ENCODE measurements around the gene LRRN4. TPM values are rescaled to one million over a fixed set of nuclear protein-coding genes. Genes with fewer than 3 reads are reported as not detected.

LRRN4 gene
- total RNA-seq, 6 donors from 2014 or later, result 18.9 to 177 (median 68.5) TPM

- Histone ChIP-seq H3K27me3 (no peaks in the 10 kb centered on the region), H3K9me3 (no peaks in the 10 kb centered on the region), H3K36me3 (peaks cover 5 to 20% (median 12%) of the 10 kb centered on the region in 4 donors), H3K4me1 (peaks cover 21 to 37% (median 28%) of the 10 kb centered on the region in 4 donors), H3K27ac (peak overlapping the region; percentile 86 to 96 (median 88)), H3K4me3 (peak overlapping the region; percentile 80 to 99 (median 95))
- ATAC-seq (ENCODE audit: low FRiP score in 2 of 2) (no peak), DNase-seq (no peak)
- TF ChIP-seq EP300 (IDR thresholded peaks at IDR 0.05), result no peak
- TF ChIP-seq CTCF (IDR thresholded peaks at IDR 0.05), result no peak
- TF ChIP-seq POLR2A (IDR thresholded peaks at IDR 0.05), result no peak
- TF ChIP-seq POLR2AphosphoS5 (IDR thresholded peaks at IDR 0.05), result no peak
- 1% methylated on average over 10 of the region's 10 CpGs for WGBS, 2 donors
Observed at GRCh38 chr20:6006603-6006949, 47.3 kb downstream of the LRRN4 start.

- DNase-seq (no peak), ATAC-seq (ENCODE audit: low FRiP score in 2 of 2) (no peak)
- Histone ChIP-seq H3K36me3 (no peaks in the 10 kb centered on the region), H3K27ac (no peak overlapping the region), H3K4me3 (no peak overlapping the region), H3K27me3 (no peaks in the 10 kb centered on the region), H3K4me1 (peaks cover 0 to 4% (median 1%) of the 10 kb centered on the region in 4 donors), H3K9me3 (no peaks in the 10 kb centered on the region)
- no peak for TF ChIP-seq POLR2AphosphoS5 (IDR thresholded peaks at IDR 0.05)
- no peak for TF ChIP-seq CTCF (IDR thresholded peaks at IDR 0.05)
- no peak for TF ChIP-seq POLR2A (IDR thresholded peaks at IDR 0.05)
- TF ChIP-seq EP300 (IDR thresholded peaks at IDR 0.05), result no peak
- 79 to 85% methylated on average over 8 of the region's 8 CpGs for WGBS, 2 donors
Observed at GRCh38 chr20:6000871-6001270, 53.0 kb downstream of the LRRN4 start.

GRCh38 chr20:5999783-6000182, 54.1 kb downstream of the LRRN4 start:
- Histone ChIP-seq H3K27me3 (no peaks in the 10 kb centered on the region), H3K4me1 (peaks cover 0 to 3% (median 0%) of the 10 kb centered on the region in 4 donors), H3K36me3 (peaks cover 0 to 7% (median 0%) of the 10 kb centered on the region in 4 donors), H3K4me3 (no peak overlapping the region), H3K27ac (no peak overlapping the region), H3K9me3 (no peaks in the 10 kb centered on the region)
- WGBS, 2 donors, result 95 to 96% methylated on average over 9 of the region's 9 CpGs
- TF ChIP-seq POLR2AphosphoS5 (IDR thresholded peaks at IDR 0.05), result no peak
- TF ChIP-seq POLR2A (IDR thresholded peaks at IDR 0.05), result no peak
- no peak for TF ChIP-seq CTCF (IDR thresholded peaks at IDR 0.05)
- no peak for TF ChIP-seq EP300 (IDR thresholded peaks at IDR 0.05)
- no peak for DNase-seq
- no peak for ATAC-seq (ENCODE audit: low FRiP score in 2 of 2)

GRCh38 chr20:5996765-5997164, 57.1 kb downstream of the LRRN4 start:
- Histone ChIP-seq H3K27ac (no peak overlapping the region), H3K36me3 (peaks cover 0 to 7% (median 5%) of the 10 kb centered on the region in 4 donors), H3K9me3 (no peaks in the 10 kb centered on the region), H3K4me1 (no peaks in the 10 kb centered on the region), H3K27me3 (no peaks in the 10 kb centered on the region), H3K4me3 (no peak overlapping the region)
- TF ChIP-seq EP300 (IDR thresholded peaks at IDR 0.05) (no peak), POLR2A (IDR thresholded peaks at IDR 0.05) (no peak), CTCF (IDR thresholded peaks at IDR 0.05) (peak in 1 of 6 experiments; percentile 4)
- 80 to 85% methylated on average over 1 of the region's 1 CpG for WGBS, 2 donors
- DNase-seq, result no peak
- ATAC-seq (ENCODE audit: low FRiP score in 2 of 2), result no peak

GRCh38 chr20:5991623-5992441, 62.0 kb downstream of the LRRN4 start:
- 87 to 88% methylated on average over 2 of the region's 2 CpGs for WGBS, 2 donors
- TF ChIP-seq CTCF (IDR thresholded peaks at IDR 0.05) (no peak), POLR2A (IDR thresholded peaks at IDR 0.05) (no peak), POLR2AphosphoS5 (IDR thresholded peaks at IDR 0.05) (no peak), EP300 (IDR thresholded peaks at IDR 0.05) (no peak)
- no peak overlapping the region for H3K27ac ChIP-seq
- H3K27me3 ChIP-seq, result no peaks in the 10 kb centered on the region
- H3K4me1 ChIP-seq, result no peaks in the 10 kb centered on the region
- DNase-seq, result no peak
- H3K4me3 ChIP-seq, result no peak overlapping the region
- no peak for ATAC-seq (ENCODE audit: low FRiP score in 2 of 2)
- H3K9me3 ChIP-seq, result no peaks in the 10 kb centered on the region
- peaks cover 0 to 13% (median 6%) of the 10 kb centered on the region in 4 donors for H3K36me3 ChIP-seq
